ENCODE data around the gene AADACL2. TPM values are rescaled to one million over a fixed set of nuclear protein-coding genes. Genes with fewer than 3 reads are reported as not detected.

Gene AADACL2
- total and polyA plus RNA-seq, 2 experiments from 2014 or later = not detected

GRCh38 chr3:151787626-151788025 is 53.9 kb downstream of the AADACL2 start:
- TF ChIP-seq STAT1 (IDR thresholded peaks at IDR 0.05; ENCODE audit: unreplicated experiment) = no peak
- no peak for TF ChIP-seq CREB1 (CRISPR knock-in tag; IDR thresholded peaks at IDR 0.05; ENCODE audit: low read depth)
- no peak for TF ChIP-seq ZNF114 (CRISPR knock-in tag; IDR thresholded peaks at IDR 0.05)
- Histone ChIP-seq H3K27me3 (ENCODE audit: insufficient read depth) (no peaks in the 10 kb centered on the region), H3K9me2 (ENCODE audit: insufficient read depth) (no peaks in the 10 kb centered on the region), H3K4me2 (no peak overlapping the region), H3K27ac (ENCODE audit: low read depth) (no peak overlapping the region), H2AFZ (no peak overlapping the region), H3K4me1 (ENCODE audit: insufficient read depth) (no peaks in the 10 kb centered on the region), H3K36me3 (ENCODE audit: insufficient read depth) (no peaks in the 10 kb centered on the region), H3K4me3 (no peak overlapping the region), H4K20me1 (replicated peaks; ENCODE audit: insufficient read depth) (no peaks in the 10 kb centered on the region), H3F3A (replicated peaks; ENCODE audit: low read depth) (no peaks in the 10 kb centered on the region), H3K79me2 (replicated peaks; ENCODE audit: insufficient read depth) (no peaks in the 10 kb centered on the region)
- no peaks in the 10 kb centered on the region for H3K4me1 Mint-ChIP-seq
- H3K4me3 Mint-ChIP-seq = no peak overlapping the region
- H3K27me3 Mint-ChIP-seq (ENCODE audit: insufficient read depth, low read depth, poor library complexity) = no peaks in the 10 kb centered on the region
- DNase-seq (ENCODE audit: low spot score) (no peak), ATAC-seq (no peak)
- H3K36me3 Mint-ChIP-seq (ENCODE audit: low read depth) = no peaks in the 10 kb centered on the region
- H3K9me3 Mint-ChIP-seq = no peaks in the 10 kb centered on the region
- H3K27ac Mint-ChIP-seq = no peak overlapping the region

DNA sequence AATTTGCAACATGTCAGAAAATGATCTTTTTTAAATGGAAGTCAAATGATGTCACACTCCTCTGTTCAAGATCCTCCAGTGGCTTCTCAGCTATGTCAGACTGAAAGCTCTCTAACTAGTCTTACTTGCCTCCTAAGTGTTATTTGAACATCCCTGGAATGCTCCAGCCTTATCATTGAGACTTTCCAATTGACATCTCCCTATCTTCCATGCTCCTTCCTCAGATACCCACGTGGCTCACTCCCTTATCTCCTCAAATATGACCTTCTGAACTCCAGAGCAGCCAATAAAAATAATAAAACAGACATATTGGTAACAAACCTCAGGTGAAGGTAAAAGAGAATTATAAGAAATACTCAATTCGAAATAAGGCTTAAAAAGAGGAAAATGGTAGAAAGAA is 54.7 kb downstream of the AADACL2 start:
- Mint-ChIP-seq H3K36me3 (ENCODE audit: low read depth) (no peaks in the 10 kb centered on the region), H3K4me3 (no peak overlapping the region)
- no peak overlapping the region for H3K4me3 ChIP-seq

More for the DNA sequence above, 54.7 kb downstream of the AADACL2 start:
- no peak overlapping the region for H3K4me2 ChIP-seq
- no peaks in the 10 kb centered on the region for H3F3A ChIP-seq (replicated peaks; ENCODE audit: low read depth)
- H2AFZ ChIP-seq = no peak overlapping the region
- no peaks in the 10 kb centered on the region for H3K27me3 ChIP-seq (ENCODE audit: insufficient read depth)
- no peak for DNase-seq (ENCODE audit: low spot score)
- H4K20me1 ChIP-seq (replicated peaks; ENCODE audit: insufficient read depth) = no peaks in the 10 kb centered on the region
- Mint-ChIP-seq H3K27me3 (ENCODE audit: insufficient read depth, low read depth, poor library complexity) (no peaks in the 10 kb centered on the region), H3K27ac (no peak overlapping the region), H3K4me1 (no peaks in the 10 kb centered on the region), H3K9me3 (no peaks in the 10 kb centered on the region)
- TF ChIP-seq ZNF331 (CRISPR knock-in tag; IDR thresholded peaks at IDR 0.05; ENCODE audit: low read depth) = no peak
- TF ChIP-seq, protein P1, sequence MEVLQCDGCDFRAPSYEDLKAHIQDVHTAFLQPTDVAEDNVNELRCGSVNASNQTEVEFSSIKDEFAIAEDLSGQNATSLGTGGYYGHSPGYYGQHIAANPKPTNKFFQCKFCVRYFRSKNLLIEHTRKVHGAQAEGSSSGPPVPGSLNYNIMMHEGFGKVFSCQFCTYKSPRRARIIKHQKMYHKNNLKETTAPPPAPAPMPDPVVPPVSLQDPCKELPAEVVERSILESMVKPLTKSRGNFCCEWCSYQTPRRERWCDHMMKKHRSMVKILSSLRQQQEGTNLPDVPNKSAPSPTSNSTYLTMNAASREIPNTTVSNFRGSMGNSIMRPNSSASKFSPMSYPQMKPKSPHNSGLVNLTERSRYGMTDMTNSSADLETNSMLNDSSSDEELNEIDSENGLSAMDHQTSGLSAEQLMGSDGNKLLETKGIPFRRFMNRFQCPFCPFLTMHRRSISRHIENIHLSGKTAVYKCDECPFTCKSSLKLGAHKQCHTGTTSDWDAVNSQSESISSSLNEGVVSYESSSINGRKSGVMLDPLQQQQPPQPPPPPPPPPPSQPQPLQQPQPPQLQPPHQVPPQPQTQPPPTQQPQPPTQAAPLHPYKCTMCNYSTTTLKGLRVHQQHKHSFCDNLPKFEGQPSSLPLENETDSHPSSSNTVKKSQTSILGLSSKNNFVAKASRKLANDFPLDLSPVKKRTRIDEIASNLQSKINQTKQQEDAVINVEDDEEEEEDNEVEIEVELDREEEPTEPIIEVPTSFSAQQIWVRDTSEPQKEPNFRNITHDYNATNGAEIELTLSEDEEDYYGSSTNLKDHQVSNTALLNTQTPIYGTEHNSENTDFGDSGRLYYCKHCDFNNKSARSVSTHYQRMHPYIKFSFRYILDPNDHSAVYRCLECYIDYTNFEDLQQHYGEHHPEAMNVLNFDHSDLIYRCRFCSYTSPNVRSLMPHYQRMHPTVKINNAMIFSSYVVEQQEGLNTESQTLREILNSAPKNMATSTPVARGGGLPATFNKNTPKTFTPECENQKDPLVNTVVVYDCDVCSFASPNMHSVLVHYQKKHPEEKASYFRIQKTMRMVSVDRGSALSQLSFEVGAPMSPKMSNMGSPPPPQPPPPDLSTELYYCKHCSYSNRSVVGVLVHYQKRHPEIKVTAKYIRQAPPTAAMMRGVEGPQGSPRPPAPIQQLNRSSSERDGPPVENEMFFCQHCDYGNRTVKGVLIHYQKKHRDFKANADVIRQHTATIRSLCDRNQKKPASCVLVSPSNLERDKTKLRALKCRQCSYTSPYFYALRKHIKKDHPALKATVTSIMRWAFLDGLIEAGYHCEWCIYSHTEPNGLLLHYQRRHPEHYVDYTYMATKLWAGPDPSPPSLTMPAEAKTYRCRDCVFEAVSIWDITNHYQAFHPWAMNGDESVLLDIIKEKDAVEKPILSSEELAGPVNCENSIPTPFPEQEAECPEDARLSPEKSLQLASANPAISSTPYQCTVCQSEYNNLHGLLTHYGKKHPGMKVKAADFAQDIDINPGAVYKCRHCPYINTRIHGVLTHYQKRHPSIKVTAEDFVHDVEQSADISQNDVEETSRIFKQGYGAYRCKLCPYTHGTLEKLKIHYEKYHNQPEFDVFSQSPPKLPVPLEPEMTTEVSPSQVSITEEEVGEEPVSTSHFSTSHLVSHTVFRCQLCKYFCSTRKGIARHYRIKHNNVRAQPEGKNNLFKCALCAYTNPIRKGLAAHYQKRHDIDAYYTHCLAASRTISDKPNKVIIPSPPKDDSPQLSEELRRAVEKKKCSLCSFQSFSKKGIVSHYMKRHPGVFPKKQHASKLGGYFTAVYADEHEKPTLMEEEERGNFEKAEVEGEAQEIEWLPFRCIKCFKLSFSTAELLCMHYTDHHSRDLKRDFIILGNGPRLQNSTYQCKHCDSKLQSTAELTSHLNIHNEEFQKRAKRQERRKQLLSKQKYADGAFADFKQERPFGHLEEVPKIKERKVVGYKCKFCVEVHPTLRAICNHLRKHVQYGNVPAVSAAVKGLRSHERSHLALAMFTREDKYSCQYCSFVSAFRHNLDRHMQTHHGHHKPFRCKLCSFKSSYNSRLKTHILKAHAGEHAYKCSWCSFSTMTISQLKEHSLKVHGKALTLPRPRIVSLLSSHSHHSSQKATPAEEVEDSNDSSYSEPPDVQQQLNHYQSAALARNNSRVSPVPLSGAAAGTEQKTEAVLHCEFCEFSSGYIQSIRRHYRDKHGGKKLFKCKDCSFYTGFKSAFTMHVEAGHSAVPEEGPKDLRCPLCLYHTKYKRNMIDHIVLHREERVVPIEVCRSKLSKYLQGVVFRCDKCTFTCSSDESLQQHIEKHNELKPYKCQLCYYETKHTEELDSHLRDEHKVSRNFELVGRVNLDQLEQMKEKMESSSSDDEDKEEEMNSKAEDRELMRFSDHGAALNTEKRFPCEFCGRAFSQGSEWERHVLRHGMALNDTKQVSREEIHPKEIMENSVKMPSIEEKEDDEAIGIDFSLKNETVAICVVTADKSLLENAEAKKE (CRISPR knock-in tag; IDR thresholded peaks at IDR 0.05) = no peak
- TF ChIP-seq JUNB (IDR thresholded peaks at IDR 0.05; ENCODE audit: unreplicated experiment) = no peak
- no peaks in the 10 kb centered on the region for H3K9me2 ChIP-seq (ENCODE audit: insufficient read depth)
- no peaks in the 10 kb centered on the region for H3K79me2 ChIP-seq (replicated peaks; ENCODE audit: insufficient read depth)
- no peaks in the 10 kb centered on the region for H3K4me1 ChIP-seq (ENCODE audit: insufficient read depth)
- H3K36me3 ChIP-seq (ENCODE audit: insufficient read depth) = no peaks in the 10 kb centered on the region
- no peak overlapping the region for H3K27ac ChIP-seq (ENCODE audit: low read depth)
- no peak for ATAC-seq
